Measurements from ENCODE around the gene DLG2.

DLG2 gene

GRCh38 chr11:85540181-85540580 is 87.0 kb downstream of the DLG2 start:
- no peak for TF ChIP-seq CTCF (IDR thresholded peaks at IDR 0.05; ENCODE audit: low read depth, low read length)
- DNase-seq (ENCODE audit: extremely low read depth, low read depth), result no peak

- no peak for TF ChIP-seq CTCF (IDR thresholded peaks at IDR 0.05; ENCODE audit: low read depth, low read length)
- DNase-seq (ENCODE audit: extremely low read depth, low read depth), result no peak
Measured at GRCh38 chr11:85539740-85540139, 87.4 kb downstream of the DLG2 start.

- DNase-seq (ENCODE audit: extremely low read depth, low read depth), result no peak
- no peak for TF ChIP-seq CTCF (IDR thresholded peaks at IDR 0.05; ENCODE audit: low read depth, low read length)
Measured at GRCh38 chr11:85539029-85539689, 88.0 kb downstream of the DLG2 start.

GRCh38 chr11:85536438-85536837 is 90.7 kb downstream of the DLG2 start:
- DNase-seq (ENCODE audit: extremely low read depth, low read depth), result no peak
- TF ChIP-seq CTCF (IDR thresholded peaks at IDR 0.05; ENCODE audit: low read depth, low read length), result no peak

GRCh38 chr11:85534806-85535205 is 92.3 kb downstream of the DLG2 start:
- no peak for DNase-seq (ENCODE audit: extremely low read depth, low read depth)
- TF ChIP-seq CTCF (IDR thresholded peaks at IDR 0.05; ENCODE audit: low read depth, low read length), result no peak

- DNase-seq (ENCODE audit: extremely low read depth, low read depth), result no peak
- no peak for TF ChIP-seq CTCF (IDR thresholded peaks at IDR 0.05; ENCODE audit: low read depth, low read length)
Measured at GRCh38 chr11:85531191-85531897, 95.8 kb downstream of the DLG2 start.

GRCh38 chr11:85530634-85531033 is 96.5 kb downstream of the DLG2 start:
- DNase-seq (ENCODE audit: extremely low read depth, low read depth), result no peak
- no peak for TF ChIP-seq CTCF (IDR thresholded peaks at IDR 0.05; ENCODE audit: low read depth, low read length)
